HepG2 (cell line): Measurements from ENCODE around the gene GAREM1. TPM values are rescaled to one million over a fixed set of nuclear protein-coding genes. Genes with fewer than 3 reads are reported as not detected.

ENCODE experiments used
- ELF1 ChIP-seq: sonication (generic); formaldehyde crosslinking; IDR thresholded peaks from 2 replicates; pipeline ENCODE4 v1.4.0; 2020; ENCODE audit warnings: missing genetic modification reagents
- HNF4A ChIP-seq: sonication (generic); formaldehyde crosslinking; IDR thresholded peaks from 2 replicates; pipeline ENCODE4 v1.4.0; 2020; ENCODE audit warnings: missing genetic modification reagents
- HOXD1 ChIP-seq: sonication (generic); formaldehyde crosslinking; IDR thresholded peaks from 2 replicates; pipeline ENCODE4 v1.5.0; 2020; ENCODE audit warnings: missing genetic modification reagents
- IKZF1 ChIP-seq: fragments of 450-650 bp; IDR thresholded peaks from 2 replicates; pipeline ENCODE4 v1.7.1; 2016
- JUND ChIP-seq: sonication (generic); formaldehyde crosslinking; IDR thresholded peaks from 2 replicates; pipeline ENCODE4 v1.8.0; 2022; ENCODE audit warnings: mild to moderate bottlenecking, missing genetic modification reagents
- NFIC ChIP-seq: IDR thresholded peaks from 2 replicates; pipeline ENCODE4 v1.6.1; 2012; ENCODE audit warnings: mild to moderate bottlenecking, low read length, inconsistent platforms
- NFYC ChIP-seq: IDR thresholded peaks from 2 replicates; pipeline ENCODE4 v1.6.1; 2016; ENCODE audit warnings: missing genetic modification reagents, missing compliant biosample characterization
- RFXANK ChIP-seq: IDR thresholded peaks from 2 replicates; pipeline ENCODE4 v1.6.1; 2016
- THAP11 ChIP-seq: IDR thresholded peaks from 2 replicates; pipeline ENCODE4 v1.6.1; 2016; ENCODE audit warnings: missing biosample characterization, missing genetic modification reagents
- ZNF12 ChIP-seq: sonication (generic); formaldehyde crosslinking; IDR thresholded peaks from 2 replicates; pipeline ENCODE4 v1.5.0; 2020; ENCODE audit warnings: missing genetic modification reagents
- ZNF407 ChIP-seq: sonication (generic); formaldehyde crosslinking; IDR thresholded peaks from one replicate; pipeline ENCODE4 v1.5.1; 2020; ENCODE audit warnings: mild to moderate bottlenecking, missing genetic modification reagents; ENCODE audit errors: not compliant biosample characterization
- ZNF777 ChIP-seq: sonication (generic); formaldehyde crosslinking; IDR thresholded peaks from 2 replicates; pipeline ENCODE4 v1.4.0; 2020; ENCODE audit warnings: missing genetic modification reagents
- ZSCAN25 ChIP-seq: sonication (generic); formaldehyde crosslinking; IDR thresholded peaks from 2 replicates; pipeline ENCODE4 v1.8.0; 2022; ENCODE audit warnings: mild to moderate bottlenecking, missing genetic modification reagents
- polyA plus RNA-seq, 8 experiments: library from polyadenylated mRNA; depleted of rRNA in 3 of 8; stranded (reverse) in 7 of 8; unstranded in 1 of 8; fragments of >200 nt; fragmentation: Illumina TruSeq in 4 of 8; extraction: Trizol in 4 of 8; gene quantifications; 2 replicates each; pipeline versions ENCODE4 v1.2.1 to v1.2.3, GENCODE V29; 2011 to 2016; ENCODE audit warnings: low read depth in 4 of 8, missing spikeins in 1 of 8, mixed read lengths in 1 of 8; ENCODE audit not compliant: insufficient read depth in 1 of 8
- total RNA-seq, 5 experiments: library from RNA; depleted of rRNA; stranded (reverse); fragments of >200 nt; fragmentation: Illumina TruSeq; extraction: Trizol; gene quantifications; 2 replicates each; pipeline ENCODE4 v1.2.3, GENCODE V29; 2016; ENCODE audit warnings: low read depth in 1 of 5
- TF ChIP-seq, protein P1 (sequence below): sonication (generic); formaldehyde crosslinking; IDR thresholded peaks from 2 replicates; pipeline ENCODE4 v1.8.0; 2022; ENCODE audit warnings: missing genetic modification reagents, mild to moderate bottlenecking, borderline replicate concordance
- TF ChIP-seq, protein P2 (sequence below): sonication (generic); formaldehyde crosslinking; conservative IDR thresholded peaks from 2 replicates; pipeline ENCODE4 v1.4.0; 2020; ENCODE audit warnings: mild to moderate bottlenecking, missing genetic modification reagents, moderate library complexity
- TF ChIP-seq, protein P3 (sequence below): sonication (generic); formaldehyde crosslinking; IDR thresholded peaks from 2 replicates; pipeline ENCODE4 v1.4.0; 2020; ENCODE audit warnings: missing genetic modification reagents, mild to moderate bottlenecking, borderline replicate concordance

The GAREM1 gene
- total and polyA plus RNA-seq, 2 of the 13 experiments (the other 11 are each of a cell fraction or from before 2014, with no cell fraction given) = 2.5 to 2.9 TPM

- TF ChIP-seq, protein P1, sequence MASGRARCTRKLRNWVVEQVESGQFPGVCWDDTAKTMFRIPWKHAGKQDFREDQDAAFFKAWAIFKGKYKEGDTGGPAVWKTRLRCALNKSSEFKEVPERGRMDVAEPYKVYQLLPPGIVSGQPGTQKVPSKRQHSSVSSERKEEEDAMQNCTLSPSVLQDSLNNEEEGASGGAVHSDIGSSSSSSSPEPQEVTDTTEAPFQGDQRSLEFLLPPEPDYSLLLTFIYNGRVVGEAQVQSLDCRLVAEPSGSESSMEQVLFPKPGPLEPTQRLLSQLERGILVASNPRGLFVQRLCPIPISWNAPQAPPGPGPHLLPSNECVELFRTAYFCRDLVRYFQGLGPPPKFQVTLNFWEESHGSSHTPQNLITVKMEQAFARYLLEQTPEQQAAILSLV = 0 out of 2 replicates have a peak, but pooled peaks have one; percentile 72
- peak; percentile 37; the same call in 1 of the 2 replicates for TF ChIP-seq HOXD1 (CRISPR knock-in tag)
- TF ChIP-seq, protein P2, sequence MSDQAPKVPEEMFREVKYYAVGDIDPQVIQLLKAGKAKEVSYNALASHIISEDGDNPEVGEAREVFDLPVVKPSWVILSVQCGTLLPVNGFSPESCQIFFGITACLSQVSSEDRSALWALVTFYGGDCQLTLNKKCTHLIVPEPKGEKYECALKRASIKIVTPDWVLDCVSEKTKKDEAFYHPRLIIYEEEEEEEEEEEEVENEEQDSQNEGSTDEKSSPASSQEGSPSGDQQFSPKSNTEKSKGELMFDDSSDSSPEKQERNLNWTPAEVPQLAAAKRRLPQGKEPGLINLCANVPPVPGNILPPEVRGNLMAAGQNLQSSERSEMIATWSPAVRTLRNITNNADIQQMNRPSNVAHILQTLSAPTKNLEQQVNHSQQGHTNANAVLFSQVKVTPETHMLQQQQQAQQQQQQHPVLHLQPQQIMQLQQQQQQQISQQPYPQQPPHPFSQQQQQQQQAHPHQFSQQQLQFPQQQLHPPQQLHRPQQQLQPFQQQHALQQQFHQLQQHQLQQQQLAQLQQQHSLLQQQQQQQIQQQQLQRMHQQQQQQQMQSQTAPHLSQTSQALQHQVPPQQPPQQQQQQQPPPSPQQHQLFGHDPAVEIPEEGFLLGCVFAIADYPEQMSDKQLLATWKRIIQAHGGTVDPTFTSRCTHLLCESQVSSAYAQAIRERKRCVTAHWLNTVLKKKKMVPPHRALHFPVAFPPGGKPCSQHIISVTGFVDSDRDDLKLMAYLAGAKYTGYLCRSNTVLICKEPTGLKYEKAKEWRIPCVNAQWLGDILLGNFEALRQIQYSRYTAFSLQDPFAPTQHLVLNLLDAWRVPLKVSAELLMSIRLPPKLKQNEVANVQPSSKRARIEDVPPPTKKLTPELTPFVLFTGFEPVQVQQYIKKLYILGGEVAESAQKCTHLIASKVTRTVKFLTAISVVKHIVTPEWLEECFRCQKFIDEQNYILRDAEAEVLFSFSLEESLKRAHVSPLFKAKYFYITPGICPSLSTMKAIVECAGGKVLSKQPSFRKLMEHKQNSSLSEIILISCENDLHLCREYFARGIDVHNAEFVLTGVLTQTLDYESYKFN (CRISPR knock-in tag) = peak; percentile 89
- no peak for TF ChIP-seq NFYC (CRISPR knock-in tag)
- TF ChIP-seq IKZF1 = no peak
- no peak for TF ChIP-seq ZNF407 (CRISPR knock-in tag)
- peak; percentile 72 for TF ChIP-seq ELF1 (CRISPR knock-in tag)
- TF ChIP-seq ZSCAN25 (CRISPR knock-in tag) = no peak
- 0 out of 2 replicates have a peak, but pooled peaks have one; percentile 38 for TF ChIP-seq ZNF12
- peak; percentile 71 for TF ChIP-seq THAP11 (CRISPR knock-in tag)
- peak; percentile 69; the same call in 1 of the 2 replicates for TF ChIP-seq JUND
- TF ChIP-seq HNF4A (CRISPR knock-in tag) = peak; percentile 55
- peak; percentile 84; the same call in 1 of the 2 replicates for TF ChIP-seq NFIC
- no peak for TF ChIP-seq ZNF777 (CRISPR knock-in tag)
- TF ChIP-seq, protein P3, sequence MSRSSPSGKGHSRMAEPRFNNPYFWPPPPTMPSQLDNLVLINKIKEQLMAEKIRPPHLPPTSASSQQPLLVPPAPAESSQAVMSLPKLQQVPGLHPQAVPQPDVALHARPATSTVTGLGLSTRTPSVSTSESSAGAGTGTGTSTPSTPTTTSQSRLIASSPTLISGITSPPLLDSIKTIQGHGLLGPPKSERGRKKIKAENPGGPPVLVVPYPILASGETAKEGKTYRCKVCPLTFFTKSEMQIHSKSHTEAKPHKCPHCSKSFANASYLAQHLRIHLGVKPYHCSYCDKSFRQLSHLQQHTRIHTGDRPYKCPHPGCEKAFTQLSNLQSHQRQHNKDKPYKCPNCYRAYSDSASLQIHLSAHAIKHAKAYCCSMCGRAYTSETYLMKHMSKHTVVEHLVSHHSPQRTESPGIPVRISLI (CRISPR knock-in tag) = no peak; the same call in 1 of the 2 replicates
- 0 out of 2 replicates have a peak, but pooled peaks have one; percentile 55 for TF ChIP-seq RFXANK (CRISPR knock-in tag)
Observed at GRCh38 chr18:32372381-32373061, 98.2 kb downstream of the GAREM1 start (continued).
